ENCODE measurements around the gene MEIS1.

DNA sequence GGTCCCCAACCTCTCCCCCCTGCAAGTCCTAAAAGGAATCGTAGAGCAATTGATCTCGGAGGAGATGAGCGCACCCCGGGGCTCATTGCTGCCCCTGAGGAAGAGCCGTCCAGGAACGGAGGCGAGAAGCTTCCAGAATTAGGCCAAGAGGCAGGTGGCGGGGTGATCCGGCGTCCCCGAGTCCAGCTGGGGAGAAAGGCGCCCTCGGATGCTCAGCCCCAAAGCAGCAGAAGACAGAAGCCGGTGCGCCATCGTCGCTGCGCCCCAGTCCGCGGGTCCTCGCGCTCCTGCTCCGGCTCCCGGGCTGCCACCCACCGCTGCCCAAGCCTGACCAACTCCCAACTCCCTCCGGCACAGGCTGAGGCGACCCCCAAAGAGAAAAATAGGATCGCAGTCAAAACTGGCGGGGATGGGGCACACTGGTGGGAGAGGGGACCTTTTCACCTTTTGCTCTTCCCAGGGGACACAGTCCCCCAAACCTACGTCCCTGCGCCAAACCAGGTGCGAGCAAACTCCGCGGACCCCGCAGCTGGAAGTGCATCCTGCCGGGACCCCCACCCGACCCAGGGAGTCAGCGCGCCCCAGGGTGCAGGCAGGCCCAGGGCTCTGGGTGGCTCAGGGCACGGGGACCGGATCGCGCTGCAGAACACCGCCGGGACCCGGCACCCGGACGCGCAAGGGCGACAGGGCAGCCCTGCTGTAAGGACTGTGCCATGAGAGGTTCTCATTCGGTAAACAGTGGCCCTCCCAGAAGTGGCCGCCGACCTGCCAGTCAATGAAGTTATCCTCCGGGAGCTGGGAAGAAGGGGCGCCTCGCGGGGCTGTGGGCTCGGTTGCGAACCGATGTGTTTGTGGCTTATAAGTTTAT is 8.4 kb upstream of the MEIS1 start:
- TF ChIP-seq, protein P1, sequence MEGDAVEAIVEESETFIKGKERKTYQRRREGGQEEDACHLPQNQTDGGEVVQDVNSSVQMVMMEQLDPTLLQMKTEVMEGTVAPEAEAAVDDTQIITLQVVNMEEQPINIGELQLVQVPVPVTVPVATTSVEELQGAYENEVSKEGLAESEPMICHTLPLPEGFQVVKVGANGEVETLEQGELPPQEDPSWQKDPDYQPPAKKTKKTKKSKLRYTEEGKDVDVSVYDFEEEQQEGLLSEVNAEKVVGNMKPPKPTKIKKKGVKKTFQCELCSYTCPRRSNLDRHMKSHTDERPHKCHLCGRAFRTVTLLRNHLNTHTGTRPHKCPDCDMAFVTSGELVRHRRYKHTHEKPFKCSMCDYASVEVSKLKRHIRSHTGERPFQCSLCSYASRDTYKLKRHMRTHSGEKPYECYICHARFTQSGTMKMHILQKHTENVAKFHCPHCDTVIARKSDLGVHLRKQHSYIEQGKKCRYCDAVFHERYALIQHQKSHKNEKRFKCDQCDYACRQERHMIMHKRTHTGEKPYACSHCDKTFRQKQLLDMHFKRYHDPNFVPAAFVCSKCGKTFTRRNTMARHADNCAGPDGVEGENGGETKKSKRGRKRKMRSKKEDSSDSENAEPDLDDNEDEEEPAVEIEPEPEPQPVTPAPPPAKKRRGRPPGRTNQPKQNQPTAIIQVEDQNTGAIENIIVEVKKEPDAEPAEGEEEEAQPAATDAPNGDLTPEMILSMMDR (IDR thresholded peaks at IDR 0.05) = no peak
- no peak for TF ChIP-seq POLR2A (IDR thresholded peaks at IDR 0.05)
